Hypothalamus (tissue), 51 donors: ENCODE data around the gene ITCH.
"Not testable (repeated sequence)": the region's sequence is repeated elsewhere in the genome, so short reads cannot be mapped to it uniquely, and the experiment has no call there.

ENCODE experiments used
- DNase-seq, 51 donors: peaks; one replicate each; lab custom pipeline; 2025; lab: John Stamatoyannopoulos, UW

The ITCH gene

DNA sequence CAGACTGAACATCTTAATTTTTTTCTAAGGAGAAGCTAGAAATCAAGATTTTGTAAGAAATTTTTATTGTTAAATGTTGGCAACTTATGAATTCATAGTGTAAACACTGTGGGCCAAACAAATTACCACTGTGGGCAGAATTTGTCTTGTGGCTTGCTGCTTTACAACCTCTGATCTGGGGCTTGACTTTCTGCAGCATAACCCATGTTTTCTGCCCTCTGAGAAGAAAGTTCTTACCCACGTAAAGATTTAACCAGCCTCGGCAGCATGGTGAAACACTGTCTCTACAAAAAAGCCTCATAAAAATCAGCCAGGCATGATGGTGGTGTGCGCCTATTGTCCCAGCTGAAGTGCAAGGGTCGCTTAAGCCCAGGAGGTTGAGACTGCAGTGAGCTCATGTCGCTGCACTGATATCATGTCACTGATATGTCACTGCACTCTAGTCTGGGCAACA is 12.9 kb downstream of the ITCH start:
- no peak for DNase-seq

- no peak for DNase-seq
Measured at GRCh38 chr20:34377072-34377847, 14.2 kb downstream of the ITCH start.

- DNase-seq: no peak
Measured at GRCh38 chr20:34382174-34382573, 19.1 kb downstream of the ITCH start.

DNA sequence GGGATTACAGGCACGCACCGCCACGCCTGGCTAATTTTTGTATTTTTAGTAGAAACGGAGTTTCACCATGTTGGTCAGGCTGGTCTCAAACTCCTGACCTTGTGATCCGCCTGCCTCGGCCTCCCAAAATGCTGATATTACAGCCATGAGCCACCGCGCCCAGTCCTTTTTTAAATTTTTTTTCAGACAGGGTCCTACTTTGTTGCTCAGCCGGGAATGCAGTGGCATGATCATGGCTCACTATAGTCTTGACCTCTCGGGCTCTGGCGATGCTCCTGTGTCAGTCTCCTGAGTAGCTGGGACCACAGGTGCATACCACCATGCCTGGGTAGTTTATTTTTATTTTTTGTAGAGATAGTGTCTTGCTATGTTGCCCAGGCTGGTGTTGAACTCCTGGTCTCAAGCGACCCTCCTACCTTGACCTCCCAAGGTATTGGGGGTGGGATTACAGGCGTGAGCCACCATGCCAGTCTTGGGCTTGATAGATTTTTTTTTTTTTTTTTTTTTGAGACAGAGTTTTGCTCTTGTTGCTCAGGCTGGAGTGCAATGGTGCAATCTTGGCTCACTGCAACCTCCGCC is 19.9 kb downstream of the ITCH start:
- not testable (repeated sequence) for DNase-seq

GRCh38 chr20:34385464-34385863 is 22.4 kb downstream of the ITCH start:
- DNase-seq: no peak

DNA sequence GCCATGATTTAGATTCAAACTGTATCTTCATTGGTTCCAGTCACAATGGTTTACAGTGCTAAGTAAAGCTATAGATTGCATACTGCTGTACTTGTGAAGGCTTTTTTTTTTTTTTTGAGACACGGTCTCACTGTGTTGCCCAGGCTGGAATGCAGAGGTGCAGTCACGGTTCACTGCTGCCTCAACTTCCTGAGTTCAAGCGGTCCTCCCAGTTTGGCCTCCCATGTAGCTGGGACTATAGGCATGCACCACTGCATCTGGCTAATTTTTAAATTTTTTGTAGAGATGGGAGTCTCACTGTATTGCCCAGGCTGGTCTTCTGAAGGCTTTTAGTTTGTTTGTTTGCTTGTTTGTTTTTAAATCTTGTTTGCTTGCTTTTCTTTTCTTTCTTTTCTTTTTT is 24.9 kb downstream of the ITCH start:
- no peak for DNase-seq

GRCh38 chr20:34388678-34389077 is 25.6 kb downstream of the ITCH start:
- no peak for DNase-seq

DNA sequence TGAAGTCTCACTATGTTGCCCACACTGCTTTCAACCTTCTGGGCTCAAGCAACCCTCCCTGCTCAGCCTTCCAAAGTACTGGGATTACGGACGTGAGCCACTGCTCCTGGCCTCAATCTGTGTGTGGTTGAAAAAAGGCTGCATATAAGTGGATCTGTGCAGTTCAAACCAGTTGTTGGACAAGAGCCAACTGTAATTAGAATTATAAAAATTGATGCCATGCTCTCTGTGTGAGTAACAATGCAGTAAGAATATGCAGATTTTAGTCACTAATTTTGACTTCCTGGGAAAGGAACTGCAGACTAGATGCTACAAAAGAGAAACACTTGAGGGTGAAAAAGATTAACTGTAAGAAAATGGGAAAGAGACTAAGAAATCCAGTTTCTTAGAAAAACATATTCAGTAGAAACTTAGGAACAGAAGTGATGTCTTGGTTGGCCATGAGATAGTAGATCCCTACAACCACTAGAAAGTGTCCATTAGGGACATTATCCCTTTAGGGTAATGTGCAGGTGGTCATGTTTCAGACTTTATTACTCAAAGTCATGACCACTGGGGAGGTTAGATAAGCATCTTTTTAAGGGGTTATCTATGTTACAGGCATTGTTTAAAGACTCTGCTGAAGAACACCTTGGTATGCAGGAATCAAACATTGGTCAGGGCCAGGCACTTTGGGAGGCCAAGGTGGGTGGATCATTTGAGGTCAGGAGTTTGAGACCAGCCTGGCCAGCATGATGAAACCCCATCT is 26.3 kb downstream of the ITCH start:
- no peak for DNase-seq

DNA sequence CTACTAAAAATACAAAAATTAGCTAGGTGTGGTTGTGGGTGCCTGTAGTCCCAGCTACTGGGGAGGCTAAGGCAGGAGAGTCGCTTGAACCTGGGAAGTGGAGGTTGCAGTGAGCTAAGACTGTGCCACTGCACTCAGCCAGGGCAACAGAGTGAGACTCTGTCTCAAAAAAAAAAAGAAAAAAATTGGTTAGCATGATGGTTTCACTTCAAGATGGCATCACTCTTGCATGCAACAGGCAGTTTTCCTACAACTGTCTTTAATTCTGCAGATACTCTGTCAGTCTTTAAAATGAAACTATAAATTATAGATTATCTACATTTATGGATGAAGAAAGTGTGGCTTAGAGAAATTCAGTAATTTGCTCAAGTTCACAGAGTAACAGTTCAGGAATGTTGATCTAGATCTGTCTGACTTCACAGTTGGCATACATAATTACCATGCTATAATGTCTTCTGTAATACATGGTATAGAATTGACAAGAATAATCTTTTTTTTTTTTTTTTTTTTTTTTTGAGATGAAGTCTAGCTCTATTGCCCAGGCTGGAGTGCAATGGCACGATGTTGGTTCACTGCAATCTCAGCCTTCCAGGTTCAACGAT is 27.0 kb downstream of the ITCH start:
- DNase-seq: no peak

DNA sequence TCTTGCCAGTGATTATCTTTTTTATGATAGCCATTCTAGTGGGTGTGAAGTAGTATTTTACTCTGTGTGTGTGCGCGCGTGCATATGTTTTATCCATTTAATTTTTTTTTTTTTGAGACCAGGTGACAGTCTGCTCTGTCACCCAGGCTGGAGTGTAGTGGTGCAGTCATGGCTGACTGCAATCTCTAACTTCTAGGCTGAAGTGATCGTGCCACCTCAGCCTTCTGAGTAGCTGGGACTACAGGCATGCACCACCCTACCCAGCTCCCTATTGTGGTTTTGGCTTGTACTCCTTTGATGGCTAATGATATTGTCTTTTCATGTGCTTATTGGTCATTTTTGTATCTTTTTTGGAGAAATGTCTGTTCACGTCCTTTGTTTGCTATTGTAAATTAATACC is 33.3 kb downstream of the ITCH start:
- DNase-seq: no peak

DNA sequence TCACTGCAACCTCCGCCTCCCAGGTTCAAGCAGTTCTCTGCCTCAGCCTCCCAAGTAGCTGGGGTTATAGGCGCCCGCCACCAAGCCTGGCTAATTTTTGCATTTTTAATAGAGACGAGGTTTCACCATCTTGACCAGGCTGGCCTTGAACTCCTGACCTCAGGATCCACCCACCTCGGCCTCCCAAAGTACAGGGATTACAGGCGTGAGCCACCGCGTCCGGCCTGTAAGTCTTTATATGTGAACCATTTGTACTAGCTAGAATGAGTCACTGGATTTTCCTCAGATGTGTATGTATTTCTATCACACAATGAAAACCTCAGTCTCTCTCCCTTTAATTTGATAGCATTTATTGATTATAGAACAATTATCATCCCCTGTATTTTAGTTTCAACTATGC is 34.0 kb downstream of the ITCH start:
- DNase-seq: no peak

DNA sequence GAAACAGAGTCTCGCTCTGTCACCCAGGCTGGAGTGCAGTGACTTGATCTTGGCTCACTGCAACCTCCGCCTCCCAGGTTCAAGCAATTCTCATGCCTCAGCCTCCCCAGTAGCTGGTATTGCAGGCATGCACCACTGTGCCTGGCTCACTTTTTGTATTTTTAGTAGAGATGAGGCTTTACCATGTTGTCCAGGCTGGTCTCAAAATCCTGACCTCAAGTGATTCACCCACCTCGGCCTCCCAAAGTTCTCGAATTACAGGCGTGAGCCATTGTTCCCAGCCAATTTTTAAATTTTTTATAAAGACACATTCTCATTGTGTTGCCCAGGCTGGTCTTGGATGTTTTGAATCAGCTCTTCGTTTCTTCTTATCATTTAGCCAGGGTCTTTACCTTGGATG is 37.7 kb downstream of the ITCH start:
- not testable (repeated sequence) for DNase-seq

- DNase-seq: peak in 1 of 51 donors; percentile 3
Measured at GRCh38 chr20:34401741-34402455, 38.8 kb downstream of the ITCH start.

- no peak for DNase-seq
Measured at GRCh38 chr20:34402461-34402860, 39.4 kb downstream of the ITCH start.

- DNase-seq: no peak
Measured at GRCh38 chr20:34403063-34403827, 40.2 kb downstream of the ITCH start.

- DNase-seq: no peak
Measured at GRCh38 chr20:34403908-34404307, 40.8 kb downstream of the ITCH start.

- no peak for DNase-seq
Measured at GRCh38 chr20:34404803-34405202, 41.7 kb downstream of the ITCH start.

DNA sequence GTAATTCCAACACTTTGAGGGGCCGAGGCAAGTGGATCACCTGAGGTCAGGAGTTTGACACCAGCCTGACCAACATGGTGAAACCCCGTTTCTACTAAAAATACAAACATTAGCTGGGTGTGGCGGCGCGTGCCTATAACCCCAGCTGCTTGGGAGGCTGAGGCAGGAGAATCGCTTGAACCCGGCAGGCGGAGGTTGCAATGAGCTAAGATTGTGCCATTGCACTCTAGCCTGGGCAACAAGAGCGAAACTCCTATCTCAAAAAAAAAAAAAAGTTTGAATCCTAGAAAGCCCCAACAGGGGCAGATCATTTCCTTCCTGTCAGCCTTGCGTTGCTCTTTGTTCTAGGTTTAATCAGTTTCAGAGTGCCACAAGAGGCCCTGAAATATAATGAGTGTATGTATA is 42.2 kb downstream of the ITCH start:
- not testable (repeated sequence) for DNase-seq

- not testable (repeated sequence) for DNase-seq
Measured at GRCh38 chr20:34405942-34406341, 42.9 kb downstream of the ITCH start.

GRCh38 chr20:34407962-34408474 is 44.9 kb downstream of the ITCH start:
- DNase-seq: no peak
